Body of pancreas (tissue), 4 donors: ENCODE data around the gene TSPEAR.

ENCODE experiments used
- CTCF ChIP-seq, 7 experiments: fragments of 450-650 bp in 4 of 7; fragments of 200-600 bp in 3 of 7; sonication (generic) in 3 of 7; IDR thresholded peaks; one replicate each; pipeline ENCODE4 v1.5.1; 2016 to 2019; ENCODE audit warnings: antibody characterized with exemption in 7 of 7
- POLR2A ChIP-seq, 3 donors: fragments of 450-650 bp; IDR thresholded peaks; one replicate each; pipeline ENCODE4 v1.6.1; 2016; ENCODE audit warnings: antibody characterized with exemption in 3 of 3, mild to moderate bottlenecking in 2 of 3

- TF ChIP-seq POLR2A (IDR thresholded peaks at IDR 0.05) (no peak), CTCF (IDR thresholded peaks at IDR 0.05) (no peak)
These were observed 25.2 kb downstream of the TSPEAR start for GRCh38 chr21:44686000-44686781.
